H1 (cell line): Measurements from ENCODE around the gene CUX1. TPM values are rescaled to one million over a fixed set of nuclear protein-coding genes. Genes with fewer than 3 reads are reported as not detected.

ENCODE experiments used
- CTCF ChIA-PET: fragments of 300-600 bp; sonication (Branson Sonifier 250); formaldehyde crosslinking; loops from one replicate; lab custom pipeline; 2021; ENCODE audit not compliant: partially characterized antibody; lab: Charles Lee
- POLR2A ChIA-PET: fragments of 300-600 bp; sonication (Branson Sonifier 250); formaldehyde crosslinking; loops from one replicate; lab custom pipeline; 2021; ENCODE audit warnings: inconsistent platforms; ENCODE audit not compliant: partially characterized antibody; lab: Charles Lee
- DNase-seq, 2 experiments: peaks; one replicate each; pipeline versions ENCODE4 v3.0.0 to v3.0.0-alpha.2; 2010 to 2022; ENCODE audit warnings: low spot score in 2 of 2, low read depth in 1 of 2, mixed read lengths in 1 of 2
- FAIRE-seq: peaks from 2 replicates; lab custom pipeline; 2011; peaks lifted over from hg19 to GRCh38; lab: Jason Lieb, UNC
- H2AFZ ChIP-seq: 2 replicates; pipeline ENCODE4 v1.8.1; 2012; ENCODE audit warnings: low read length, inconsistent platforms
- H2AK5ac ChIP-seq: 2 replicates; pipeline ENCODE4 v1.6.1; 2013; ENCODE audit warnings: low read depth, low read length
- H2BK120ac ChIP-seq: replicated peaks from 2 replicates; pipeline ENCODE3; 2013; ENCODE audit warnings: low read depth, low read length, inconsistent platforms
- H2BK12ac ChIP-seq: 2 replicates; pipeline ENCODE4 v1.6.1; 2013; ENCODE audit warnings: low read depth, low read length
- H2BK15ac ChIP-seq: 2 replicates; pipeline ENCODE4 v1.6.1; 2013; ENCODE audit warnings: low read length
- H2BK20ac ChIP-seq: 2 replicates; pipeline ENCODE4 v1.6.1; 2013; ENCODE audit warnings: low read length
- H2BK5ac ChIP-seq: 2 replicates; pipeline ENCODE4 v1.6.1; 2013; ENCODE audit warnings: low read depth, low read length
- H3K14ac ChIP-seq: 2 replicates; pipeline ENCODE4 v1.6.1; 2013; ENCODE audit warnings: inconsistent platforms; ENCODE audit not compliant: insufficient read length
- H3K18ac ChIP-seq: 2 replicates; pipeline ENCODE4 v1.6.1; 2013; ENCODE audit warnings: low read length; ENCODE audit errors: extremely low read depth
- H3K23ac ChIP-seq: 2 replicates; pipeline ENCODE4 v1.6.1; 2013; ENCODE audit warnings: inconsistent platforms; ENCODE audit not compliant: insufficient read length
- H3K23me2 ChIP-seq: 2 replicates; pipeline ENCODE4 v1.6.1; 2013; ENCODE audit warnings: low read depth, low read length
- H3K27ac ChIP-seq: 2 replicates; pipeline ENCODE4 v1.6.1; 2011; ENCODE audit warnings: low read depth, low read length, inconsistent platforms
- H3K27me3 ChIP-seq, 4 experiments: replicated peaks in 1 of 4; 1 replicate in 1 of 4; 2 replicates in 3 of 4; pipeline versions ENCODE4 v1.6.1 to v1.8.1; 2011 to 2013; ENCODE audit warnings: low read length in 3 of 4, mild to moderate bottlenecking in 3 of 4, inconsistent platforms in 2 of 4, mixed read lengths in 2 of 4, moderate library complexity in 1 of 4; ENCODE audit not compliant: control insufficient read depth in 3 of 4, insufficient read depth in 3 of 4; ENCODE audit errors: extremely low read depth in 1 of 4
- H3K36me3 ChIP-seq, 4 experiments: 2 replicates each; pipeline versions ENCODE4 v1.6.1 to v1.8.1; 2011 to 2013; ENCODE audit warnings: mild to moderate bottlenecking in 4 of 4, low read length in 3 of 4, moderate library complexity in 2 of 4, control low read depth in 1 of 4, inconsistent platforms in 1 of 4; ENCODE audit not compliant: insufficient read depth in 4 of 4, control insufficient read depth in 2 of 4
- H3K4ac ChIP-seq: replicated peaks from 2 replicates; pipeline ENCODE3; 2013; ENCODE audit warnings: low read length, low read depth, mixed read lengths, inconsistent platforms; ENCODE audit not compliant: insufficient read length
- H3K4me1 ChIP-seq, 4 experiments: replicated peaks in 1 of 4; 1 replicate in 1 of 4; 2 replicates in 3 of 4; pipeline versions ENCODE4 v1.6.1 to v1.8.1; 2011 to 2013; ENCODE audit warnings: low read length in 3 of 4, inconsistent platforms in 2 of 4, mixed read lengths in 1 of 4; ENCODE audit not compliant: insufficient read depth in 4 of 4, control insufficient read depth in 3 of 4
- H3K4me2 ChIP-seq, 2 experiments: 2 replicates each; pipeline versions ENCODE4 v1.6.1 to v1.8.1; 2011 to 2013; ENCODE audit warnings: low read depth in 2 of 2, low read length in 2 of 2, control low read depth in 1 of 2, inconsistent platforms in 1 of 2, mild to moderate bottlenecking in 1 of 2; ENCODE audit not compliant: insufficient read depth in 1 of 2
- H3K4me3 ChIP-seq, 4 experiments: fragments of 200-600, 300-600 bp in 1 of 4; sonication (generic), shearing (Covaris generic), sonication (Bioruptor Twin) in 1 of 4; 2 replicates each; pipeline versions ENCODE4 v1.5.1 to v1.8.1; 2011 to 2016; ENCODE audit warnings: low read length in 4 of 4, low read depth in 3 of 4, control low read depth in 2 of 4, inconsistent platforms in 2 of 4, mild to moderate bottlenecking in 2 of 4, mixed read lengths in 1 of 4, moderate library complexity in 1 of 4; ENCODE audit not compliant: insufficient read depth in 2 of 4; ENCODE audit errors: extremely low read depth in 1 of 4
- H3K56ac ChIP-seq: replicated peaks from 2 replicates; pipeline ENCODE3; 2013; ENCODE audit warnings: low read depth, mild to moderate bottlenecking, mixed read lengths, low read length, inconsistent platforms; ENCODE audit not compliant: insufficient read length
- H3K79me1 ChIP-seq: 2 replicates; pipeline ENCODE4 v1.6.1; 2013; ENCODE audit warnings: low read depth, low read length, control low read depth
- H3K79me2 ChIP-seq, 2 experiments: 2 replicates each; pipeline versions ENCODE4 v1.6.1 to v1.8.1; 2012 to 2013; ENCODE audit warnings: low read length in 2 of 2, mild to moderate bottlenecking in 2 of 2, inconsistent platforms in 1 of 2; ENCODE audit not compliant: insufficient read depth in 2 of 2, control insufficient read depth in 1 of 2
- H3K9ac ChIP-seq, 4 experiments: replicated peaks in 1 of 4; 1 replicate in 1 of 4; 2 replicates in 3 of 4; pipeline versions ENCODE4 v1.6.1 to v1.8.1; 2011 to 2013; ENCODE audit warnings: low read depth in 3 of 4, low read length in 3 of 4, control low read depth in 2 of 4, mild to moderate bottlenecking in 2 of 4, moderate library complexity in 2 of 4, inconsistent platforms in 1 of 4; ENCODE audit errors: extremely low read depth in 1 of 4
- H3K9me3 ChIP-seq, 2 experiments: 2 replicates each; pipeline versions ENCODE4 v1.6.1 to v1.8.1; 2012 to 2013; ENCODE audit warnings: mild to moderate bottlenecking in 2 of 2, moderate library complexity in 2 of 2, control low read depth in 1 of 2, inconsistent platforms in 1 of 2, low read depth in 1 of 2, low read length in 1 of 2, mixed read lengths in 1 of 2; ENCODE audit not compliant: insufficient read depth in 2 of 2
- H4K20me1 ChIP-seq, 2 experiments: replicated peaks in 1 of 2; 2 replicates each; pipeline versions ENCODE3 to v1.8.1; 2011 to 2013; ENCODE audit warnings: inconsistent platforms in 2 of 2, low read length in 2 of 2, mild to moderate bottlenecking in 1 of 2; ENCODE audit not compliant: insufficient read depth in 2 of 2, control insufficient read depth in 1 of 2
- H4K5ac ChIP-seq: 2 replicates; pipeline ENCODE4 v1.6.1; 2013; ENCODE audit warnings: low read length, low read depth, mixed read lengths, inconsistent platforms; ENCODE audit not compliant: insufficient read length
- H4K8ac ChIP-seq: 2 replicates; pipeline ENCODE4 v1.8.0; 2013; ENCODE audit warnings: mild to moderate bottlenecking, moderate library complexity, low read length, inconsistent platforms; ENCODE audit not compliant: insufficient read depth; ENCODE audit errors: extremely low read depth
- H4K91ac ChIP-seq: replicated peaks from 2 replicates; pipeline ENCODE3; 2013; ENCODE audit warnings: low read length, mixed read lengths, inconsistent platforms; ENCODE audit not compliant: insufficient read length
- CBX5 ChIP-seq: fragments of 300-800, 300-1000 bp; sonication (generic); IDR thresholded peaks from 2 replicates; pipeline ENCODE4 v1.7.1; 2016; ENCODE audit warnings: antibody characterized with exemption, low read length, low read depth
- CBX8 ChIP-seq: fragments of 300-800, 300-1000 bp; sonication (generic); IDR thresholded peaks from 2 replicates; pipeline ENCODE4 v1.7.1; 2016; ENCODE audit warnings: low read depth, low read length, borderline replicate concordance
- FOSL1 ChIP-seq: IDR thresholded peaks from 2 replicates; pipeline ENCODE4 v1.6.1; 2011; ENCODE audit warnings: mild to moderate bottlenecking, low read depth, low read length, moderate library complexity; ENCODE audit not compliant: insufficient read depth
- KDM1A ChIP-seq: fragments of 200-600, 300-600 bp; sonication (generic); IDR thresholded peaks from 2 replicates; pipeline ENCODE4 v1.7.1; 2016; ENCODE audit warnings: mild to moderate bottlenecking, low read length, borderline replicate concordance
- TBP ChIP-seq: IDR thresholded peaks from 2 replicates; pipeline ENCODE4 v1.6.1; 2011; ENCODE audit warnings: low read depth, low read length, improper control_type of control experiment
- WGBS, 2 experiments: shearing (Covaris generic) in 1 of 2; methylation state at CpG; one replicate each; pipeline versions ENCODE4 v1.1.6 to v1.1.7; 2013 to 2015; ENCODE audit warnings: low lambda C conversion rate in 2 of 2, mixed read lengths in 2 of 2, inconsistent platforms in 1 of 2, low coverage in 1 of 2, missing lambda C conversion rate in 1 of 2; ENCODE audit not compliant: insufficient replicate concordance in 2 of 2, insufficient coverage in 1 of 2, insufficient read length in 1 of 2; ENCODE audit errors: extremely low coverage in 1 of 2, missing lambda C conversion rate in 1 of 2; 5-methylcytosine and 5-hydroxymethylcytosine counted together
- polyA plus RNA-seq, 7 experiments: library from polyadenylated mRNA; depleted of rRNA in 3 of 7; stranded (reverse) in 5 of 7; unstranded in 2 of 7; fragments of >200 nt in 5 of 7; fragments of 200-250 nt in 2 of 7; gene quantifications; 1 replicate in 5 of 7; 2 replicates in 1 of 7; 4 replicates in 1 of 7; pipeline versions ENCODE4 v1.2.1 to v1.2.3, GENCODE V29; 2011 to 2013; ENCODE audit warnings: missing spikeins in 2 of 7, mixed read lengths in 2 of 7
- total RNA-seq: library from RNA; stranded (reverse); fragmentation: NEBNext Ultra II Directional; extraction: Animal tissue kit (Norgen Biotek cat#: 25700); gene quantifications from 2 replicates; pipeline ENCODE4 v1.2.1, GENCODE V29; 2021
- TF ChIP-seq, protein P1 (sequence below), 3 experiments: IDR thresholded peaks; 1 replicate in 2 of 3; 2 replicates in 1 of 3; pipeline versions ENCODE4 v1.5.1 to v1.6.1; 2011; ENCODE audit warnings: low read length in 3 of 3, mild to moderate bottlenecking in 3 of 3, inconsistent platforms in 2 of 3, low read depth in 1 of 3, moderate library complexity in 1 of 3; ENCODE audit not compliant: insufficient read depth in 1 of 3; ENCODE audit errors: control extremely low read depth in 1 of 3

The CUX1 gene
- total and polyA plus RNA-seq, 2 of the 8 experiments (the other 6 are each of a cell fraction or from before 2014, with no cell fraction given), result 21.6 to 65.9 TPM

DNA sequence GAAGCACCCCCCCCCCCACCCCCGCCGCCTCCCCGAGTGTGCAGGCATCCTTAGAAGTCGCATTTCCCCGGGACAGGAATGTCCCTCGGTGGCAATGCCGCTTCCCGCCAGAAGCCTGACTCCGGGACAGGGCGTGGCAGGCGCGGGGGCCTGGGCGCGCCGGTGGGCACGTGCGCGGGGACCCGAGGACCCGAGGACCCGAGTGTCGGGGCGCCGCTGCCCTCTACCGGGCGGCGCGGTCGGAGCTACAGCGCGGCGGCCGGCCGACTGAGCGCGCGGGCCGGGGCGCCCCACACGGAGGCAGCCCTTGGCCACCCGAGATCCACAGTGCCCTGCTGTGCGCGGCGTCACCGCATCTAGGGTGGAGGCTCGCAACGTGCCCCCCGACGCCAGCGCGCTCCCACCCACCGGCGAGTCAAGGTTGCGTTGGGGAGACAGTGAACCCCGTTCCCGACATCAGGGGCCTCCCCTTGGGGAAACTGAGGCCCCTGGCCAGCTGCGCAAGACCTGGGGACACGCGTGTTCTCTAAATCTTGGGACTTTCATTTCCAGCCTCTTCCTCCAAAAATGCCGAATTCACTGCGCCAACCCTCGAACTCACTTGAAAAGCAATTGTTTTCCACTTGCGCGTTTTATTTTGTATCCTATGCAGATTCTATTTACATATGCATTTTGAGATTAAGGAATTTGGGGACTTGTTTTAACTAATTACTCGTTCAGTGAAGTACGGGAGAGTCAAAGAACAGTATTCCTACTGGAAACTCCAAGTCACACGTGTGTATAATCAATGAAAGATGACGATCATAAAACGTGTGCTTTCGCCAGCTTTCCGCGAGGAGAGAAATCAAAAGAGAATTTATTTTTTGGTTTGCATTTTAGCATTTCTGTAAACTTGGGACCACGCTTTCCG is 3.1 kb upstream of the CUX1 start:
- Histone ChIP-seq H2AK5ac (no peak overlapping the region), H2BK12ac (0 out of 2 replicates have a peak overlapping the region, but pooled peaks have one; percentile 39), H2BK120ac (no peak overlapping the region), H3K4me1 (peaks cover 4 to 12% (median 7%) of the 10 kb centered on the region in 4 experiments), H3K4me3 (peak overlapping the region; percentile 54 to 88 (median 65)), H3K27me3 (peaks cover 0 to 14% (median 7%) of the 10 kb centered on the region in 4 experiments; a peak in 6 of 7 replicates), H3K56ac (no peak overlapping the region), H3K23ac (no peak overlapping the region), H3K23me2 (peaks cover 9% of the 10 kb centered on the region; the same call in 1 of the 2 replicates), H2BK20ac (no peak overlapping the region), H3K4ac (peak overlapping the region; percentile 65), H4K91ac (no peak overlapping the region), H3K27ac (no peak overlapping the region), H3K9ac (no peak overlapping the region), H2BK5ac (no peak overlapping the region), H4K8ac (0 out of 2 replicates have a peak overlapping the region, but pooled peaks have one; percentile 73), H3K79me2 (peaks cover 14 to 28% of the 10 kb centered on the region in 2 experiments), H2AFZ (no peak overlapping the region), H3K4me2 (peak overlapping the region; percentile 91 to 95), H2BK15ac (no peak overlapping the region), H3K79me1 (no peaks in the 10 kb centered on the region), H4K20me1 (peaks cover 6 to 10% of the 10 kb centered on the region in 2 experiments), H3K14ac (no peak overlapping the region), H3K36me3 (no peaks in the 10 kb centered on the region), H4K5ac (no peak overlapping the region), H3K18ac (no peak overlapping the region), H3K9me3 (no peaks in the 10 kb centered on the region)
- FAIRE-seq, result no peak
- CTCF ChIA-PET, result interaction anchor here (0.6 to 1.6 kb wide), 7 partner anchors 9 to 271 kb away, joined by 3 to 9 read pairs (median 3); no protein-coding TSS in a partner anchor
- WGBS, 2 experiments, result 3% methylated on average over 54 of the region's 74 CpGs; no CpG with 5 or more reads in 1 of the 2 experiments
- peak in 1 of 2 experiments; percentile 78 for DNase-seq
- POLR2A ChIA-PET, result interaction anchor here (0.8 to 1.2 kb wide), 3 partner anchors 9 to 239 kb away, joined by 3 to 4 read pairs (median 4); no protein-coding TSS in a partner anchor
- no peak for TF ChIP-seq TBP
- no peak for TF ChIP-seq CBX5
- TF ChIP-seq FOSL1, result no peak
- TF ChIP-seq CBX8, result no peak
- TF ChIP-seq KDM1A, result no peak
- TF ChIP-seq, protein P1, sequence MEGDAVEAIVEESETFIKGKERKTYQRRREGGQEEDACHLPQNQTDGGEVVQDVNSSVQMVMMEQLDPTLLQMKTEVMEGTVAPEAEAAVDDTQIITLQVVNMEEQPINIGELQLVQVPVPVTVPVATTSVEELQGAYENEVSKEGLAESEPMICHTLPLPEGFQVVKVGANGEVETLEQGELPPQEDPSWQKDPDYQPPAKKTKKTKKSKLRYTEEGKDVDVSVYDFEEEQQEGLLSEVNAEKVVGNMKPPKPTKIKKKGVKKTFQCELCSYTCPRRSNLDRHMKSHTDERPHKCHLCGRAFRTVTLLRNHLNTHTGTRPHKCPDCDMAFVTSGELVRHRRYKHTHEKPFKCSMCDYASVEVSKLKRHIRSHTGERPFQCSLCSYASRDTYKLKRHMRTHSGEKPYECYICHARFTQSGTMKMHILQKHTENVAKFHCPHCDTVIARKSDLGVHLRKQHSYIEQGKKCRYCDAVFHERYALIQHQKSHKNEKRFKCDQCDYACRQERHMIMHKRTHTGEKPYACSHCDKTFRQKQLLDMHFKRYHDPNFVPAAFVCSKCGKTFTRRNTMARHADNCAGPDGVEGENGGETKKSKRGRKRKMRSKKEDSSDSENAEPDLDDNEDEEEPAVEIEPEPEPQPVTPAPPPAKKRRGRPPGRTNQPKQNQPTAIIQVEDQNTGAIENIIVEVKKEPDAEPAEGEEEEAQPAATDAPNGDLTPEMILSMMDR (IDR thresholded peaks at IDR 0.05; ENCODE audit: control extremely low read depth in 1 of 3, insufficient read depth in 1 of 3, low read depth in 1 of 3, low read length in 3 of 3), result peak; percentile 50 to 63 (median 57)
